Activated naive CD4-positive, alpha-beta T cell treated with anti-CD3 and anti-CD28 coated beads, Interleukin-2, amount 10 ng/mL, durations not matched to agents 7 days and 5 days (primary cell): Measurements from ENCODE around the gene TELO2.

ENCODE experiments used
- CTCF ChIA-PET: fragments of 350-600 bp; sonication (Branson Sonifier 250); formaldehyde crosslinking; loops from one replicate; lab custom pipeline; 2021; ENCODE audit warnings: antibody characterized with exemption; lab: Charles Lee
- DNase-seq: peaks from one replicate; pipeline ENCODE4 v3.0.0-alpha.2; 2020
- H3K27ac Mint-ChIP-seq: one replicate; pipeline ENCODE4 v1.8.0; 2021; ENCODE audit warnings: mild to moderate bottlenecking, moderate library complexity, mixed read lengths
- H3K27me3 Mint-ChIP-seq: one replicate; pipeline ENCODE4 v1.8.0; 2021; ENCODE audit warnings: mild to moderate bottlenecking, mixed read lengths
- H3K36me3 Mint-ChIP-seq: one replicate; pipeline ENCODE4 v1.8.0; 2021; ENCODE audit warnings: mixed read lengths
- H3K4me1 Mint-ChIP-seq: one replicate; pipeline ENCODE4 v1.8.0; 2021; ENCODE audit warnings: mixed read lengths
- H3K4me3 Mint-ChIP-seq: one replicate; pipeline ENCODE4 v1.8.0; 2021; ENCODE audit warnings: mild to moderate bottlenecking, moderate library complexity, mixed read lengths
- H3K9me3 Mint-ChIP-seq: one replicate; pipeline ENCODE4 v1.8.0; 2021; ENCODE audit warnings: mixed read lengths

The TELO2 gene

DNA sequence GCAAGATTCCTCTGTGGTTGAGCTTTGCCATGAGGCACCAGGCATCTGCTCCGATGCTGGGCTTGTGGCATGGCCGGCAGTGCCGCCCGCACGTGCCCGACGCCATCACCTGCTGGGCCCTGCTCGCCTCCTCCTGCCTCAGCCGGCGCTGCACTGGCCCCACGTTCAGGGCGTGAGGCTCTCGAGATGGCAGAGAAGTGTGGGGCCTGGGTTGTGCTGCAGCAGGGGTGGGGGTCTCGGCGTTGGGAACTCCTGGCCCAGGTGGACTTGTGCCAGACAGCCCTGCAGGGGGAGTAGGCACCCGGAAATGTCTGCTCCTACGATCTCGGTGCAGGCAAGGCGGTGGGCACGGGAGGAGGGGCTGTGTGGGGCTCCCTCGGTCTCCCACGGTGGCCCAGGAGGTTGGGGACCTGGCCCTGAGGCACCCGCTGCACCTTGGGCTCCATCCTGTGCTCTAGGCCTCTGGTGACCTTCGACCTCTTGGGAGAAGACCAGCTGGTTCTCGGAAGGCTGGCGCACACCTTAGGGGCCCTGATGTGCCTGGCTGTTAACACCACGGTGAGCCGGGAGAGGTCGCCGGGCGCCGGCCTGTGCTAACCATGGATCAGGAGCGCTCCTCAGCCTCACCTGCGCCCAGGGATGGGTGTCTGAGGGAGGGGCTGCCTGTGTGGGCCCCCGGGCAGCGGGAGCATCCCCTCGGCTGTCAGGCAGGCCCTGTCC lies 13.5 kb downstream of the TELO2 start:
- Mint-ChIP-seq H3K27ac (no peak overlapping the region), H3K36me3 (peaks cover 21% of the 10 kb centered on the region), H3K4me3 (no peak overlapping the region), H3K27me3 (no peaks in the 10 kb centered on the region), H3K9me3 (no peaks in the 10 kb centered on the region), H3K4me1 (no peaks in the 10 kb centered on the region)
- DNase-seq: no peak
- CTCF ChIA-PET: no interaction called here

DNA sequence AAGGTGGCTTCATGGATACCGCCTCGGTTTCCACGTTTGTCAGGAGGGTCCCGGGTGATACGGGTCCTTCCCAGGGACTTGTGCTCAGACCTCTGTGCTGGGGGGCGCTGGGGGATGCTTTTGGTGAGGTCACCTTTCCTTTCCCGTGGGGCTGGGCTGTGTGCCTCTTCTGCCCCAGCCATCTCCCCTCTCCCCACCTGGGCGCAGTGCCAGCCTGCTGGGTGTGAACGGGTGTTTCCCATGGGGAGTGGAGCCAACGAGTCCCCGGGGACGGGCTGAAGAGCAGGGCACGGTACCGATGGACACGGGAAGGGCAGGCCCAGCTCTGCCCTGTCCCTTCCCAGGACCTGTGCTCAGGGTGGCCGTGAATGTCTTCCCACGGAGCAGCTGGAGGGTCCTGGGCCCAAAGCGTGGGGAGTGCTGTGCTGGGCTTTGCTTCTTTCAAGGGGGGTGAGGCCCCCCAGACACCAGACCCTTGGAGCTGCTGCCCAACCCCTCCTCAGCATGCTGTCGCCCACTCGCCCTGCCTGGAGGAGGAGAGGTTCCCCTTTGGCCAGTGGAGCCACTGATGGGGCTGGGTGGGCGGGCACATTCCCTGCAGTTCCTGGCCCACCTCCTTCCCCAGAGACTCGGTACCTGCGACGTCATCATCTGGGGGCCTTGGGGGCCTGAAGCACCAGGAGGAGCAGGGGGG lies 15.5 kb downstream of the TELO2 start:
- Mint-ChIP-seq H3K36me3 (peaks cover 19% of the 10 kb centered on the region), H3K27me3 (no peaks in the 10 kb centered on the region), H3K4me3 (no peak overlapping the region), H3K27ac (no peak overlapping the region), H3K9me3 (no peaks in the 10 kb centered on the region), H3K4me1 (no peaks in the 10 kb centered on the region)
- no peak for DNase-seq
- CTCF ChIA-PET: no interaction called here

DNA sequence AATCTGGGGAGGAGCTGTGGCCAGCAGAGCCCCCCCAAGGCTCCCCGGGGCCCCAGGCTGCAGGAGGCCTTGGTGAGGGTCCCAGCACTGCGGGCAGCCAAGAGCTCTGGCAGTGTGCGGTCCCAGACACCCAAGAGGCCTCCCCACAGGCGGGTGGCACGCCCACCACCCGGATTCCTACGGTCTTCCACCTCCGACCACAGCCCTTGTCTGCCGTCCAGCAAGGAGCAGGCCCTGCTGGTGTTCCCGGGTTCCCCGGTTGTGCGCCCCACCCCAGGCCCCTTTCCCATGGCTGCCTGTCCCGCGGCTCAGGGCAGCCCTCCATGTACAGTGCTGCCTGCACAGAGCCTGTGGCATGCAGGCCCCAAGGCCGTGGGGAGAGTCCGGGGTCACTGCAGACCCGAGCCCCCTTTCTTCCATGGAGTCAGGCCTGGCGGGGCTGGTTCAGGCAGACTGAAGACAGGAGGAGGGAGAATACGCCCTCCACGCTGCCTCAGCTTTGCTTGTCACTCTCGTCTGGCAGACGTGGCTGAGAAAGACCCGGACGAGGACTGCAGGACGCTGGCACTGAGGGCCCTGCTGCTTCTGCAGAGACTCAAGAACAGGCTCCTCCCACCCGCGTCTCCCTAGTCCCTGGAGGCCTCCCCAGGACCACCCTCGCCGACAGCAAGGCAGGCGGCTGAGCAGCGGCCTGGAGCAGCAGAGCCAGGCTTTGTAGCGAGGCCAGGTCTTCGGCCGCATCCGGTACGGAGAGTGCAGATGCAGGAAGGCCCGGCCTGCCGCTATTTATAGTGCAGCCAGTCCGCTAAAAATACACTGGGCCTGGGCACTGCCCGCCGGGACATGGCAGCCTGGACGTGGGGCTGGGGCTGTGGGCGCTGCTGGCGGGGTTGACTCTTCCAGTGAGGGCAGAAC lies 16.4 kb downstream of the TELO2 start:
- Mint-ChIP-seq H3K36me3 (peaks cover 18% of the 10 kb centered on the region), H3K4me3 (no peak overlapping the region), H3K27me3 (no peaks in the 10 kb centered on the region), H3K4me1 (no peaks in the 10 kb centered on the region), H3K9me3 (peaks cover 3% of the 10 kb centered on the region), H3K27ac (no peak overlapping the region)
- CTCF ChIA-PET: no interaction called here
- DNase-seq: no peak

DNA sequence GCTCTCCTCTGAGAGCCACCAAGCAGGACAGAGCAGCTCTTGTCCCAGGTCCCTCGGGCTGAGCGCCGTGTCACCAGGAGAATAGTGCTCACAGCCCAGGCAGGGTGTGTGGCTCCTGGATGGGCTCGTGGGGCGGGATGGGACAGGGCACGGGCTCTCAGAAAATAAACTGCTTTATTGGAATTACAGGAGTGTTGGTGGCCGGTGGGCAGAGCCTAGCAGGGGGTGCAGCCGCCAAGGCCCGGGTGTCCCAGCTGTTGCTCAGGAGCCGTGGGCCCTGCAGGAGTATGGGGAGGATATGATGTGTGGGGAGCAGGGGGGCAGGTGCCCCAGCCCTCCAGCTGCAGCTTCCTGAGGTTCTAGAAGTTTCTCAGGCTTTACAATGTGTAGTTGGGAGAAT lies 17.1 kb downstream of the TELO2 start:
- Mint-ChIP-seq H3K4me3 (no peak overlapping the region), H3K9me3 (peaks cover 4% of the 10 kb centered on the region), H3K27me3 (no peaks in the 10 kb centered on the region), H3K4me1 (no peaks in the 10 kb centered on the region), H3K36me3 (peaks cover 21% of the 10 kb centered on the region), H3K27ac (no peak overlapping the region)
- DNase-seq: no peak
- CTCF ChIA-PET: no interaction called here

DNA sequence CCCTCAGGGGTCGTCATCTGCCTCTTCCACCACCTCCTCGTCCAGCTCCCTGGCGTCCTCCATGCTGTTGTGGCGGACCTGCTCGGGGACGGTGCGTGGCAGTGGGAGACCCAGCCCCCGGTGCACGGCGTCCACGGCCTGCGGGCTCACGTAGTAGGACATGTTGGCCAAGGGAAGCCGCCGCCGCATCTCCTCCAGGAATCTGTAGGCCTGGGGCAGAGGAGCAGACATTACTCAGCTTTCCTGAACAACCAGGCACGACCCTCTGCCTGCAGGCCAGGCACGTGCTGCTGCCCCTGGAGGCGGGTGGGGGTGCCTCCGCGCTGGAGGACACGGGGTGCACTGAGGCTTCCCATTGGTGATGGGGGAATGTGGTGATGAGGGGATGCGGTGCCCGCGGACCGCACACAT lies 17.8 kb downstream of the TELO2 start:
- no peaks in the 10 kb centered on the region for H3K27me3 Mint-ChIP-seq
- peaks cover 4% of the 10 kb centered on the region for H3K9me3 Mint-ChIP-seq
- H3K36me3 Mint-ChIP-seq: peaks cover 21% of the 10 kb centered on the region
- CTCF ChIA-PET: no interaction called here
- no peaks in the 10 kb centered on the region for H3K4me1 Mint-ChIP-seq
- H3K27ac Mint-ChIP-seq: no peak overlapping the region
- DNase-seq: no peak
- no peak overlapping the region for H3K4me3 Mint-ChIP-seq

DNA sequence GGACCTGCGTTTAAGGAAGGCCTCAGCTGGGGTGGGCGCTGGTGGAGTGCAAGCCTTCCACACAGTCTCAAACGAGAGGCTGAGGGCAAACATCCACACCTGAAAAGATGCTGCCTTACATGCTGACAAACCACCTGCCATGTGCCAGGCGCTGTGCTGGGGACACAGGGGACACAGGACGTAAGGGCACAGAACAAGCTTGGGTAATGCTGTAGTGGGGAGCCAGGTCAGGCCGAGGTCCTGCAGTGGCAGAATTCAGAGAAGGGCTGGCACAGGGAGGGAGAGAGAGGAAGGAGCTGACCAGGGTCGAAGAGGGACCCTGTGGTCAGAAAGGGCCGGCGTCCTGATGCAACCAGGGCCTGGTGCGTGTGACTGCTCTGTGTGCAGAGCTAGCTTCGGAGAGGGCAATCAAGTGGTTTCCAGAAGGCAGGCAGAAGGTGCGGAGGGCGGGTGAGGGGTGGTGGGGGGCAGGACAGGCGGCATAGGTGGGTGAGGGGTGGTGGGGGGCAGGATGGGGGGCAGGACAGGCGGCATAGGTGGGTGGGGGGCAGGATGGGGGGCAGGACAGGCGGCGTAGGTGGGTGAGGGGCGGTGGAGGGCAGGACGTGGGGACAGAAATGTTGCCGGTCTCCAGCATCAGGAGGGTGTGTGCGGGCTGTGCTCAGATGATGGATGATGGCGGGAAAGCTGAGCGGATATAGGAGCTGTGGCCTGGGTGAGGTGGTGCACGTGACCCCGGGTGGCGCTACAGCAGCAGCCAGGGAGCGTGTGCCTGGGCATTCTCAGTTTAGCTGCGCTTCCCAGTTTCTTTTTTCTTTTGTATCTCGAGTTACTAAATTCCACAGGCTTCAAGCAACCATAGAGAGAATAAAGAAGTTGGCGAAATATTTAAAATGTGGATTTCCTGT lies 18.8 kb downstream of the TELO2 start:
- DNase-seq: no peak
- no peak overlapping the region for H3K4me3 Mint-ChIP-seq
- peaks cover 4% of the 10 kb centered on the region for H3K9me3 Mint-ChIP-seq
- H3K27ac Mint-ChIP-seq: no peak overlapping the region
- H3K36me3 Mint-ChIP-seq: peaks cover 18% of the 10 kb centered on the region
- no peaks in the 10 kb centered on the region for H3K27me3 Mint-ChIP-seq
- H3K4me1 Mint-ChIP-seq: no peaks in the 10 kb centered on the region
- CTCF ChIA-PET: no interaction called here

DNA sequence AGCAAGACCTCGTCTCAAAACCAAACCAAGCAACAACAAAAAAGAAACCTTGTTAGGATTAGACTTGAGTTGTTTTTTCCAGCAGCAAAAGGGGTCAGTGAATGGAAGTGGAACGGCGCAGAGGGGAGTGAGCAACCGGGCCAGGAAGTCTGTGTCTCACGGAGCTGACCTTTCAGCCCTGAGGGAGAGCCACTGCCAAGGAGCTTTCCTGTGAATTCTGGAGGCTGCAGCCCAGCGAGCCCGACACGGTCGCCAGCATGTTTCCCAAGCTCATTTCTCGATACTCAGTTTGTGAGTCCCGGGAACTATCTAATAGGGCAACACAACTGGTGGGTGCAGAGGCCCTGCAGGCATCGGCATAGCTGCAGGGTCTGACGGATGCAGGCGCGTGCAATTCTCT lies 19.6 kb downstream of the TELO2 start:
- no peak overlapping the region for H3K4me3 Mint-ChIP-seq

DNA sequence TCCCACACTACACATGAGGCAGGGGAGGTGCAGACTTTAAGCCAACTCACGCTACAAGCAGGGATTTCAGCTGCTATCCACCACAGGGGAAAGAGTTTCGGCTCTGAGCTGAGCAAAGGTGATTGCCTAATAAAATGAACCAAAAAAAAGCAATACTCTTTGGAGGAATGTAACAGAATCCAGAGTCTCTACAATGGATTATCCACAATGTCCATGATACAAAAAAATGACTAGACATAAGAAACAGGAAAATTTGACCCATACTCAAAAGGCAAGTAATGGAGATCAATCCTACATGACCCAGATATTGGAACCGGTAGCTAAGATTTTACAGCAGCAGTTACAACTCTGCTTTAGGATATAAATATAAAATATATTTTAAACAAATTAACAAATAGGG lies 21.3 kb downstream of the TELO2 start:
- CTCF ChIA-PET: no interaction called here
- peaks cover 15% of the 10 kb centered on the region for H3K36me3 Mint-ChIP-seq
- H3K4me3 Mint-ChIP-seq: no peak overlapping the region
- no peak for DNase-seq
- no peak overlapping the region for H3K27ac Mint-ChIP-seq
- no peaks in the 10 kb centered on the region for H3K27me3 Mint-ChIP-seq
- no peaks in the 10 kb centered on the region for H3K4me1 Mint-ChIP-seq
- H3K9me3 Mint-ChIP-seq: peaks cover 4% of the 10 kb centered on the region

More for the DNA sequence above, 19.6 kb downstream of the TELO2 start:
- Mint-ChIP-seq H3K27me3 (no peaks in the 10 kb centered on the region), H3K36me3 (peaks cover 15% of the 10 kb centered on the region), H3K4me1 (no peaks in the 10 kb centered on the region), H3K9me3 (peaks cover 4% of the 10 kb centered on the region), H3K27ac (peak overlapping the region; percentile 14)
- CTCF ChIA-PET: no interaction called here
- no peak for DNase-seq

DNA sequence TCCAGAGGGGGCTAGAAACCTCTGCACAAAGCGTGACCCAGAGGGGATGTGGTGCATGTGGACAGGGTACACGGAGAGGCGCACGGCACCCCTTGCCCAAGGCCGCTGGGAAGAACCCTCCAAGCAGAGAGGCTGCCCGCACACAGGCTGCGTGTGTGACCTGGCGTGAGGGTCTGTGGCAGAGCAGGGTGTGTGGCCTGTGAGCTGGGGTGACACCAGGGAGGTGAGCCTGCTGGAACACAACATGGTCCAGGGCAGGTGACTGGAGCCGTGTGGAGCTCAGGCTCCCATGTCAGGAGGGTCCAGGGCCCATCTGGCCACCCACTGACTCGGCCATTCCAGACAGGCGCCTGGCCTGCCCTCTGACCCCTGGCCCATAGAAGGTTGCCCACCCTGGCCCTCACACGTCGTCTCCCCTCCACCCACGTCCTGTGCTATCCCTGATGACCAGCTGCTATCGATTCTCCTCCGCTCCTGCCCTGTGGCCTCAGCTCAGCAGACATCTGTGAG lies 25.5 kb downstream of the TELO2 start:
- Mint-ChIP-seq H3K4me1 (no peaks in the 10 kb centered on the region), H3K36me3 (peaks cover 2% of the 10 kb centered on the region), H3K4me3 (no peak overlapping the region), H3K27ac (no peak overlapping the region), H3K27me3 (no peaks in the 10 kb centered on the region), H3K9me3 (peaks cover 4% of the 10 kb centered on the region)
- CTCF ChIA-PET: no interaction called here
- DNase-seq: no peak

DNA sequence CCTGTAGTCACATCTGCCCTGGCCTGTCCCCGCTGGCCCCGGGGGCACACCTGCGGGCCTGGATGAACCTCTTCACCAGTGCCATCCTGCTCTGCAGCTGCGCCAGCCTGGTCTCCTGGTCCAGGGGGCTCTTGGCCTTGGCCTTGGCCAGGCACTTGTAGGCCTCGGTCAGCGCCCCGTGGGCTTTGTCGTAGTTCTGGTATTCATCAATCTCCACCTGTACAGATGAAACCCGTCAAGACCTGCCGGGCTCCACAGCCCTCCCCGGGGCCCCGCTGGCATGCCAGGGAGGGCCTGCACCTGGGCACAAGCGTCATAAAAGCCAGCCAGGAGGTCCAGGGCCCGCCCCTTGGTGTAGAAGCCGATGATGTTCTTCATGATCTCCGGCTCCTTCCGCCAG lies 26.7 kb downstream of the TELO2 start:
- H3K4me3 Mint-ChIP-seq: no peak overlapping the region

DNA sequence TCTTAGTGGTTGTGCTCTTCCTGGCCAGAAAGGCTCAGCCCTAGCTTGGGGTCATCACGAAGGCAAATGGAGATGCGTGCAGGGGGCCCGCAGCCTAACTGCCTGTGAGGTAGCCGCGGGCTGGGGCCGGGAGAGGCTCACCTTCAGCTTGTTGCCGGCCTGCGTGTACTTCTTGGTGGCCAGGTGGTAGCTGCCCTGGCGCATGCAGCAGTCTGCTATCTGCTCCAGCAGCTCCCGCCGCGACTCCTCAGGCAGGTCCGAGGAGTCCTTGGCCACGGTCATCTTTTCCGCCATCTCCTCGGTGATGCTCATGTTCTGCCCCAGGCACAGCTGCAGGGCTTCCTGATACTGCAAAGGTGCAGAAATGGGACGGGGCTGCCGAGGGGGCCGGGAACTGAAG lies 27.3 kb downstream of the TELO2 start:
- no peak for DNase-seq
- Mint-ChIP-seq H3K9me3 (no peaks in the 10 kb centered on the region), H3K36me3 (no peaks in the 10 kb centered on the region), H3K4me3 (no peak overlapping the region), H3K27ac (no peak overlapping the region), H3K4me1 (peaks cover 3% of the 10 kb centered on the region), H3K27me3 (no peaks in the 10 kb centered on the region)
- CTCF ChIA-PET: no interaction called here

More for the DNA sequence above, 26.7 kb downstream of the TELO2 start:
- Mint-ChIP-seq H3K27ac (no peak overlapping the region), H3K36me3 (peaks cover 2% of the 10 kb centered on the region), H3K9me3 (no peaks in the 10 kb centered on the region), H3K4me1 (no peaks in the 10 kb centered on the region), H3K27me3 (no peaks in the 10 kb centered on the region)
- CTCF ChIA-PET: no interaction called here
- no peak for DNase-seq

DNA sequence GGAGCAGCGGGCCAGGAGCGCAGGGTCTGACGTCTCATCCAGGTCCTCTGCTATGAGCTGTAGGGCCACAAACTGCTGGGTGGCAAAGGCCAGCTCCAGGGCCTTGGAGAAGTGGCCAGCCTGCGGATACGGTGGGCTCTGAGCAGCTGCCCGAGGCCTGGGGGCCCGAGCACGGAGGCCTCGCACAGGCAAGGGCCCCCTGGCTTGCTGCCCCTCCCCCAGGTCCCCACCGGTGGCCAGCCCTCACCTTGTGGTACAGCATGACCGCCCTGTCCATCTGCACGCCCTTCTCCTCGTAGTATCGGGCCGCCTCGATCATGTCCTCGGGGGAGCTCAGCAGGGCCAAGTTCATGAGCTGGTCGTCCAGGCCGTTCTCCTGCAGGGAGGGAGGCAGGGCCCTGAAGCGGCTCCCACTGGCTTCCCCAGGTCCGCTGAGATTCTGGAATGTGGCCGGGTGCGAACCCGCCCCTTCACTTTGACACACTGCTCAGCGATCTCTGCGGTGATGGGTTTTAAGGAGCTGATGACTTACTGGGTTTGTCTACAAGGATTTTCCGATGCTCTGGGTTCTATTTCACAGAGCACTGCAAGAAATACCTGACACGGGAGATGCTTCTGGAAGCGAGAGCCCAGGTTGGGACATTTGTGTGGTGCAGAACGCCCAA lies 30.6 kb downstream of the TELO2 start:
- H3K4me1 Mint-ChIP-seq: peaks cover 31% of the 10 kb centered on the region
- H3K27ac Mint-ChIP-seq: no peak overlapping the region
- H3K36me3 Mint-ChIP-seq: no peaks in the 10 kb centered on the region
- no peaks in the 10 kb centered on the region for H3K27me3 Mint-ChIP-seq
- CTCF ChIA-PET: no interaction called here
- no peaks in the 10 kb centered on the region for H3K9me3 Mint-ChIP-seq
- no peak for DNase-seq
- no peak overlapping the region for H3K4me3 Mint-ChIP-seq

DNA sequence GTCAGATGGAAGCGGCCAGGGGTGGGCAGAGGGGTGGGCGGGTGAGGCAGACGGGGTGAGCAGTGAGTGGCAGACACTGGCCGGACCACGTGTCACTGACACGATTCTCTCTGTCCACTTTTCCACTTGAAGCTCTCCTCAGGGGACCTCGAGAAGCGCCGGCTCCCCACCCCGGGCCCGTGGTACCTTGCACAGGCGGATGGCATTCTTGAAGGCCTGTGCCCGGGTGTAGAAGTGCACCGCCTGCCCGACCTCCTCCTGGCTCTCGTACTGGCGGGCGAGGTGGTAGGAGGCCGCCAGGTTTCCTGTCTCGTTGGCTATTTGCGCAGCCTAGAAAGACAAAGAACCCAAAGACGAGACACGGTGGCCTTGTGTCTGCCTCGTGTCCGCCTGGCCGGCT lies 31.2 kb downstream of the TELO2 start:
- Mint-ChIP-seq H3K27me3 (no peaks in the 10 kb centered on the region), H3K4me1 (peaks cover 32% of the 10 kb centered on the region), H3K4me3 (no peak overlapping the region), H3K27ac (no peak overlapping the region), H3K36me3 (no peaks in the 10 kb centered on the region), H3K9me3 (no peaks in the 10 kb centered on the region)
- no peak for DNase-seq
- CTCF ChIA-PET: no interaction called here
